K562 (cell line): ENCODE data around the gene ASB15. TPM values are rescaled to one million over a fixed set of nuclear protein-coding genes. Genes with fewer than 3 reads are reported as not detected.

Experiments
- DNMT1 ChIP-seq: fragments of 450-650 bp; IDR thresholded peaks from 2 replicates; pipeline ENCODE4 v1.6.1; 2016; ENCODE audit warnings: antibody characterized with exemption, mild to moderate bottlenecking
- GTF2F1 ChIP-seq: IDR thresholded peaks from 2 replicates; pipeline ENCODE4 v1.6.1; 2011; ENCODE audit warnings: low read depth, low read length, improper control_type of control experiment
- HIVEP1 ChIP-seq: fragments of 250-450 bp; sonication (Bioruptor Pico); IDR thresholded peaks from 2 replicates; pipeline ENCODE4 v1.4.0; 2020; ENCODE audit warnings: mild to moderate bottlenecking
- HMG20B ChIP-seq: fragments of 250-450 bp; sonication (Bioruptor Pico); IDR thresholded peaks from 2 replicates; pipeline ENCODE4 v1.5.0; 2021; ENCODE audit warnings: mild to moderate bottlenecking
- KAT7 ChIP-seq: sonication (generic); formaldehyde crosslinking; IDR thresholded peaks from 2 replicates; pipeline ENCODE4 v1.8.0; 2022; ENCODE audit warnings: missing genetic modification reagents, mild to moderate bottlenecking, borderline replicate concordance
- LEF1 ChIP-seq: fragments of 450-650 bp; IDR thresholded peaks from 2 replicates; pipeline ENCODE4 v1.6.1; 2016; ENCODE audit warnings: mild to moderate bottlenecking
- MECOM ChIP-seq: fragments of 250-450 bp; sonication (Bioruptor Pico); IDR thresholded peaks from 2 replicates; pipeline ENCODE4 v1.8.0; 2022; ENCODE audit warnings: inconsistent platforms
- STAT6 ChIP-seq: sonication (generic); formaldehyde crosslinking; IDR thresholded peaks from 2 replicates; pipeline ENCODE4 v1.8.1; 2023; ENCODE audit warnings: mild to moderate bottlenecking, missing genetic modification reagents
- TAF1 ChIP-seq: IDR thresholded peaks from 2 replicates; pipeline ENCODE4 v1.6.1; 2011; ENCODE audit warnings: mild to moderate bottlenecking, low read length, moderate library complexity; ENCODE audit not compliant: insufficient read depth, control insufficient read depth, severe bottlenecking; ENCODE audit errors: extremely low read depth
- TOE1 ChIP-seq, 2 experiments: fragments of 450-650 bp in 1 of 2; sonication (generic) in 1 of 2; formaldehyde crosslinking in 1 of 2; IDR thresholded peaks; 2 replicates each; pipeline versions ENCODE4 v1.7.1 to v1.8.0; 2016 to 2022; ENCODE audit warnings: borderline replicate concordance in 2 of 2, mild to moderate bottlenecking in 2 of 2, antibody characterized with exemption in 1 of 2, inconsistent platforms in 1 of 2, low read depth in 1 of 2, missing genetic modification reagents in 1 of 2, moderate library complexity in 1 of 2
- ZBTB8A ChIP-seq: fragments of 450-650 bp; IDR thresholded peaks from 2 replicates; pipeline ENCODE4 v1.6.1; 2018; ENCODE audit warnings: mild to moderate bottlenecking, moderate library complexity; ENCODE audit not compliant: partially characterized antibody
- ZNF175 ChIP-seq: fragments of 200-800 bp; sonication (Bioruptor generic); IDR thresholded peaks from 2 replicates; pipeline ENCODE4 v1.6.1; 2016; ENCODE audit warnings: low read depth, mild to moderate bottlenecking, missing genetic modification characterization, missing compliant biosample characterization
- ZNF217 ChIP-seq: sonication (generic); formaldehyde crosslinking; IDR thresholded peaks from 2 replicates; pipeline ENCODE4 v1.8.0; 2022; ENCODE audit warnings: mild to moderate bottlenecking, missing genetic modification reagents
- polyA plus RNA-seq, 8 experiments: library from polyadenylated mRNA; depleted of rRNA in 4 of 8; stranded (reverse) in 5 of 8; unstranded in 3 of 8; fragments of >200 nt; fragmentation: Nextera tagmentation in 2 of 8; fragmentation: Illumina TruSeq in 1 of 8; extraction: Ambion mirVana in 2 of 8; extraction: Trizol in 1 of 8; gene quantifications; 2 replicates each; pipeline versions ENCODE4 v1.2.1 to v1.2.3, GENCODE V29; 2011 to 2014; ENCODE audit warnings: inconsistent platforms in 1 of 8, missing spikeins in 1 of 8
- total RNA-seq, 7 experiments: library from RNA; depleted of rRNA in 6 of 7; stranded (reverse); fragments of >200 nt in 6 of 7; fragmentation: Illumina TruSeq in 2 of 7; extraction: Trizol in 2 of 7; gene quantifications; 2 replicates each; pipeline versions ENCODE4 v1.2.1 to v1.2.3, GENCODE V29; 2011 to 2021; ENCODE audit warnings: low replicate concordance in 1 of 7
- TF ChIP-seq, protein P1 (sequence below): IDR thresholded peaks from 2 replicates; pipeline ENCODE4 v1.6.1; 2012; ENCODE audit warnings: low read depth, low read length, improper control_type of control experiment, borderline replicate concordance
- TF ChIP-seq, protein P2 (sequence below): fragments of 450-650 bp; IDR thresholded peaks from 2 replicates; pipeline ENCODE4 v1.6.1; 2017; ENCODE audit warnings: antibody characterized with exemption, mild to moderate bottlenecking
- TF ChIP-seq, protein P3 (sequence below): fragments of 250-450 bp; sonication (Bioruptor Pico); IDR thresholded peaks from 2 replicates; pipeline ENCODE4 v1.8.0; 2022; ENCODE audit warnings: inconsistent platforms, mild to moderate bottlenecking, moderate library complexity, borderline replicate concordance

Gene ASB15
- total and polyA plus RNA-seq, 9 of the 15 experiments (the other 6 are each of a cell fraction or from before 2014, with no cell fraction given) = 0.03 to 0.14 (median 0.04) TPM; not detected in 3

GRCh38 chr7:123624527-123625183, 23.0 kb downstream of the ASB15 start (continued):
- no peak for TF ChIP-seq STAT6
- TF ChIP-seq, protein P1, sequence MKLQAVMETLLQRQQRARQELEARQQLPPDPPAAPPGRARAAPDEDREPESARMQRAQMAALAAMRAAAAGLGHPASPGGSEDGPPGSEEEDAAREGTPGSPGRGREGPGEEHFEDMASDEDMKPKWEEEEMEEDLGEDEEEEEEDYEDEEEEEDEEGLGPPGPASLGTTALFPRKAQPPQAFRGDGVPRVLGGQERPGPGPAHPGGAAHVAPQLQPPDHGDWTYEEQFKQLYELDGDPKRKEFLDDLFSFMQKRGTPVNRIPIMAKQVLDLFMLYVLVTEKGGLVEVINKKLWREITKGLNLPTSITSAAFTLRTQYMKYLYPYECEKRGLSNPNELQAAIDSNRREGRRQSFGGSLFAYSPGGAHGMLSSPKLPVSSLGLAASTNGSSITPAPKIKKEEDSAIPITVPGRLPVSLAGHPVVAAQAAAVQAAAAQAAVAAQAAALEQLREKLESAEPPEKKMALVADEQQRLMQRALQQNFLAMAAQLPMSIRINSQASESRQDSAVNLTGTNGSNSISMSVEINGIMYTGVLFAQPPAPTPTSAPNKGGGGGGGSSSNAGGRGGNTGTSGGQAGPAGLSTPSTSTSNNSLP = no peak
- no peak for TF ChIP-seq HIVEP1 (CRISPR knock-in tag)
- no peak for TF ChIP-seq KAT7 (CRISPR knock-in tag)
- TF ChIP-seq LEF1 = 0 out of 2 replicates have a peak, but pooled peaks have one; percentile 30
- TF ChIP-seq TOE1 (IDR thresholded peaks at IDR 0.05; ENCODE audit: borderline replicate concordance) = no peak
- TF ChIP-seq TOE1 (CRISPR knock-in tag; IDR thresholded peaks at IDR 0.05; ENCODE audit: borderline replicate concordance, low read depth) = no peak
- TF ChIP-seq, protein P2, sequence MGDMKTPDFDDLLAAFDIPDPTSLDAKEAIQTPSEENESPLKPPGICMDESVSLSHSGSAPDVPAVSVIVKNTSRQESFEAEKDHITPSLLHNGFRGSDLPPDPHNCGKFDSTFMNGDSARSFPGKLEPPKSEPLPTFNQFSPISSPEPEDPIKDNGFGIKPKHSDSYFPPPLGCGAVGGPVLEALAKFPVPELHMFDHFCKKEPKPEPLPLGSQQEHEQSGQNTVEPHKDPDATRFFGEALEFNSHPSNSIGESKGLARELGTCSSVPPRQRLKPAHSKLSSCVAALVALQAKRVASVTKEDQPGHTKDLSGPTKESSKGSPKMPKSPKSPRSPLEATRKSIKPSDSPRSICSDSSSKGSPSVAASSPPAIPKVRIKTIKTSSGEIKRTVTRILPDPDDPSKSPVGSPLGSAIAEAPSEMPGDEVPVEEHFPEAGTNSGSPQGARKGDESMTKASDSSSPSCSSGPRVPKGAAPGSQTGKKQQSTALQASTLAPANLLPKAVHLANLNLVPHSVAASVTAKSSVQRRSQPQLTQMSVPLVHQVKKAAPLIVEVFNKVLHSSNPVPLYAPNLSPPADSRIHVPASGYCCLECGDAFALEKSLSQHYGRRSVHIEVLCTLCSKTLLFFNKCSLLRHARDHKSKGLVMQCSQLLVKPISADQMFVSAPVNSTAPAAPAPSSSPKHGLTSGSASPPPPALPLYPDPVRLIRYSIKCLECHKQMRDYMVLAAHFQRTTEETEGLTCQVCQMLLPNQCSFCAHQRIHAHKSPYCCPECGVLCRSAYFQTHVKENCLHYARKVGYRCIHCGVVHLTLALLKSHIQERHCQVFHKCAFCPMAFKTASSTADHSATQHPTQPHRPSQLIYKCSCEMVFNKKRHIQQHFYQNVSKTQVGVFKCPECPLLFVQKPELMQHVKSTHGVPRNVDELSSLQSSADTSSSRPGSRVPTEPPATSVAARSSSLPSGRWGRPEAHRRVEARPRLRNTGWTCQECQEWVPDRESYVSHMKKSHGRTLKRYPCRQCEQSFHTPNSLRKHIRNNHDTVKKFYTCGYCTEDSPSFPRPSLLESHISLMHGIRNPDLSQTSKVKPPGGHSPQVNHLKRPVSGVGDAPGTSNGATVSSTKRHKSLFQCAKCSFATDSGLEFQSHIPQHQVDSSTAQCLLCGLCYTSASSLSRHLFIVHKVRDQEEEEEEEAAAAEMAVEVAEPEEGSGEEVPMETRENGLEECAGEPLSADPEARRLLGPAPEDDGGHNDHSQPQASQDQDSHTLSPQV = 0 out of 2 replicates have a peak, but pooled peaks have one; percentile 40
- TF ChIP-seq MECOM (CRISPR knock-in tag) = no peak
- no peak for TF ChIP-seq HMG20B (CRISPR knock-in tag)
- TF ChIP-seq ZNF217 = no peak
- TF ChIP-seq DNMT1 = no peak
- 0 out of 2 replicates have a peak, but pooled peaks have one; percentile 42 for TF ChIP-seq GTF2F1
- TF ChIP-seq TAF1 = no peak
- TF ChIP-seq, protein P3, sequence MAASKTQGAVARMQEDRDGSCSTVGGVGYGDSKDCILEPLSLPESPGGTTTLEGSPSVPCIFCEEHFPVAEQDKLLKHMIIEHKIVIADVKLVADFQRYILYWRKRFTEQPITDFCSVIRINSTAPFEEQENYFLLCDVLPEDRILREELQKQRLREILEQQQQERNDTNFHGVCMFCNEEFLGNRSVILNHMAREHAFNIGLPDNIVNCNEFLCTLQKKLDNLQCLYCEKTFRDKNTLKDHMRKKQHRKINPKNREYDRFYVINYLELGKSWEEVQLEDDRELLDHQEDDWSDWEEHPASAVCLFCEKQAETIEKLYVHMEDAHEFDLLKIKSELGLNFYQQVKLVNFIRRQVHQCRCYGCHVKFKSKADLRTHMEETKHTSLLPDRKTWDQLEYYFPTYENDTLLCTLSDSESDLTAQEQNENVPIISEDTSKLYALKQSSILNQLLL (CRISPR knock-in tag) = no peak
- TF ChIP-seq ZNF175 = peak; percentile 88
- TF ChIP-seq ZBTB8A = no peak
